Measurements from ENCODE around the gene NT5C1A. TPM values are rescaled to one million over a fixed set of nuclear protein-coding genes. Genes with fewer than 3 reads are reported as not detected.
A peak's percentile ranks its signal among the peaks of the same experiment; 100 is the strongest.

Gene NT5C1A
- total and polyA plus RNA-seq, 8 donors, result 0.07 to 4.5 (median 1.2) TPM

GRCh38 chr1:39640861-39641260 lies 31.0 kb downstream of the NT5C1A start:
- no peaks in the 10 kb centered on the region for H3K36me3 ChIP-seq
- FAIRE-seq, result no peak
- intact Hi-C loops (cut with DNase I), result no loop called here
- no peaks in the 10 kb centered on the region for H3K27me3 ChIP-seq
- TF ChIP-seq, protein P1, sequence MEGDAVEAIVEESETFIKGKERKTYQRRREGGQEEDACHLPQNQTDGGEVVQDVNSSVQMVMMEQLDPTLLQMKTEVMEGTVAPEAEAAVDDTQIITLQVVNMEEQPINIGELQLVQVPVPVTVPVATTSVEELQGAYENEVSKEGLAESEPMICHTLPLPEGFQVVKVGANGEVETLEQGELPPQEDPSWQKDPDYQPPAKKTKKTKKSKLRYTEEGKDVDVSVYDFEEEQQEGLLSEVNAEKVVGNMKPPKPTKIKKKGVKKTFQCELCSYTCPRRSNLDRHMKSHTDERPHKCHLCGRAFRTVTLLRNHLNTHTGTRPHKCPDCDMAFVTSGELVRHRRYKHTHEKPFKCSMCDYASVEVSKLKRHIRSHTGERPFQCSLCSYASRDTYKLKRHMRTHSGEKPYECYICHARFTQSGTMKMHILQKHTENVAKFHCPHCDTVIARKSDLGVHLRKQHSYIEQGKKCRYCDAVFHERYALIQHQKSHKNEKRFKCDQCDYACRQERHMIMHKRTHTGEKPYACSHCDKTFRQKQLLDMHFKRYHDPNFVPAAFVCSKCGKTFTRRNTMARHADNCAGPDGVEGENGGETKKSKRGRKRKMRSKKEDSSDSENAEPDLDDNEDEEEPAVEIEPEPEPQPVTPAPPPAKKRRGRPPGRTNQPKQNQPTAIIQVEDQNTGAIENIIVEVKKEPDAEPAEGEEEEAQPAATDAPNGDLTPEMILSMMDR (IDR thresholded peaks at IDR 0.05), result no peak
- 84% methylated on average over 8 of the region's 8 CpGs for WGBS, 2 donors
- H3K4me1 ChIP-seq, result peaks cover 10 to 18% (median 11%) of the 10 kb centered on the region in 3 donors
- no peak for ATAC-seq
- no peaks in the 10 kb centered on the region for H3K9me3 ChIP-seq
- no peak overlapping the region for H3K4me3 ChIP-seq
- DNase-seq, result peak in 1 of 6 donors; percentile 13
- peak overlapping the region in 2 of 4 donors; percentile 81 to 89 for H3K27ac ChIP-seq

GRCh38 chr1:39639305-39640130 lies 32.4 kb downstream of the NT5C1A start, which contains the start of gene HEYL:
TSS of gene HEYL (minus strand) at chr1:39639643. CDS start at chr1:39639625, 18 bp downstream.
- DNase-seq (peak; percentile 87 to 96 (median 92)), ATAC-seq (peak; percentile 88 to 93 (median 90)), FAIRE-seq (no peak)
- TF ChIP-seq, protein P1 (IDR thresholded peaks at IDR 0.05), result peak; percentile 21 to 46 (median 22)
- Histone ChIP-seq H3K27me3 (no peaks in the 10 kb centered on the region), H3K4me1 (peaks cover 0 to 14% (median 5%) of the 10 kb centered on the region in 3 donors), H3K4me3 (peak within 1 kb of the TSS; percentile 75 to 90 (median 81)), H3K36me3 (no peaks in the 10 kb centered on the region), H3K27ac (peak within 1 kb of the TSS; percentile 51 to 89 (median 78)), H3K9me3 (no peaks in the 10 kb centered on the region)
- intact Hi-C loops (cut with DNase I), result no loop called here
- WGBS, 2 donors, result 2 to 5% methylated on average over 70 to 88 of the region's 88 CpGs

GRCh38 chr1:39638965-39639304 lies 33.0 kb downstream of the NT5C1A start:
- FAIRE-seq (no peak), ATAC-seq (no peak), DNase-seq (no peak)
- intact Hi-C loops (cut with DNase I), result no loop called here
- 35 to 38% methylated on average over 3 of the region's 3 CpGs for WGBS, 2 donors
- Histone ChIP-seq H3K9me3 (no peaks in the 10 kb centered on the region), H3K27me3 (no peaks in the 10 kb centered on the region), H3K36me3 (no peaks in the 10 kb centered on the region), H3K4me3 (peak overlapping the region; percentile 75 to 90 (median 81)), H3K27ac (peak overlapping the region; percentile 51 to 89 (median 78)), H3K4me1 (peaks cover 0 to 15% (median 5%) of the 10 kb centered on the region in 3 donors)
- TF ChIP-seq, protein P1 (IDR thresholded peaks at IDR 0.05), result no peak

GRCh38 chr1:39637361-39637760 lies 34.5 kb downstream of the NT5C1A start:
- DNase-seq (no peak), FAIRE-seq (no peak), ATAC-seq (no peak)
- Histone ChIP-seq H3K27me3 (no peaks in the 10 kb centered on the region), H3K4me1 (peaks cover 0 to 24% (median 10%) of the 10 kb centered on the region in 3 donors), H3K9me3 (no peaks in the 10 kb centered on the region), H3K4me3 (peak overlapping the region; percentile 10 to 83 (median 77)), H3K36me3 (no peaks in the 10 kb centered on the region), H3K27ac (peak overlapping the region in 2 of 4 donors; percentile 81 to 89)
- WGBS, 2 donors, result 35 to 40% methylated on average over 4 of the region's 4 CpGs
- TF ChIP-seq, protein P1 (IDR thresholded peaks at IDR 0.05), result no peak
- intact Hi-C loops (cut with DNase I), result no loop called here

DNA sequence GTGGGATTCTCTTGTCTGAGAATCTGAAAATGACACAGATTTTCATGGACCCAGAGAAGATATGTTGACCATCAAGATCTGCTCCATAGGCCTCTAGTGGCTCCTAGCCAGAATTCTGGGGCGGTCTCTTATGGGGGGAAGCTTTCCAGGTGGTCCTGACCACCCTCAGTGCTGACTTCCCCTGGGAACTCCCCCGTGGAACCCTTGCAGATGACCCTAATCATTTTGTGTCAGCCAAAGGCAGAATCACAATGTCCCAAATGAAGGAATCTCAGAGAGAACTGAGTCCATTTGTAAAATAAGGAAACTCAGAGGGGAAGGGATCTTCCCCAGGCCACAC lies 36.1 kb downstream of the NT5C1A start:
- H3K36me3 ChIP-seq, result peaks cover 0 to 8% (median 7%) of the 10 kb centered on the region in 3 donors
- 33 to 39% methylated on average over 2 of the region's 2 CpGs for WGBS, 2 donors
- TF ChIP-seq, protein P1 (IDR thresholded peaks at IDR 0.05), result no peak
- ATAC-seq (no peak), DNase-seq (no peak), FAIRE-seq (no peak)
- peaks cover 0 to 30% (median 14%) of the 10 kb centered on the region in 3 donors for H3K4me1 ChIP-seq
- no peaks in the 10 kb centered on the region for H3K9me3 ChIP-seq
- intact Hi-C loops (cut with DNase I), result no loop called here
- H3K27ac ChIP-seq, result peak overlapping the region; percentile 49 to 89 (median 62)
- H3K27me3 ChIP-seq, result no peaks in the 10 kb centered on the region
- H3K4me3 ChIP-seq, result peak overlapping the region in 2 of 4 donors; percentile 75 to 79
